A549 (cell line): ENCODE results near the gene HCFC1R1. TPM values are rescaled to one million over a fixed set of nuclear protein-coding genes. Genes with fewer than 3 reads are reported as not detected.

Experiments
- ATAC-seq, 2 experiments: fragments of 200-7000 bp in 1 of 2; fragments of >200 bp in 1 of 2; cut with Nextera tagmentation in 1 of 2; cut with Tn5 transposase in 1 of 2; 3 replicates each; pipeline versions ENCODE4 v1.8.0 to v1.9.1; 2018 to 2020; ENCODE audit warnings: mild to moderate bottlenecking in 1 of 2, moderate library complexity in 1 of 2
- CTCF ChIA-PET: fragments of 300-600 bp; sonication (Branson Sonifier 250); formaldehyde crosslinking; extraction: SDS; loops from one replicate; lab custom pipeline; 2021; ENCODE audit warnings: antibody characterized with exemption, inconsistent platforms; lab: Yijun Ruan, JAX
- POLR2A ChIA-PET: fragments of 350-600 bp; formaldehyde crosslinking; extraction: SDS; loops from one replicate; lab custom pipeline; 2021; ENCODE audit warnings: antibody characterized with exemption, inconsistent platforms; lab: Yijun Ruan, JAX
- DNase-seq, 2 experiments: peaks; one replicate each; pipeline versions ENCODE4 v3.0.0 to v3.0.0-alpha.2; 2011 to 2016; ENCODE audit warnings: low read depth in 1 of 2, low spot score in 1 of 2
- FAIRE-seq: peaks from 2 replicates; lab custom pipeline; 2011; peaks lifted over from hg19 to GRCh38; lab: Jason Lieb, UNC
- H3K27ac ChIP-seq, 2 experiments: fragments of >200 bp; sonication (Bioruptor Twin); formaldehyde crosslinking; 3 replicates each; pipeline ENCODE4 v1.5.1; 2016 to 2017
- H3K4me1 ChIP-seq: fragments of >200 bp; sonication (Bioruptor Twin); formaldehyde crosslinking; 3 replicates; pipeline ENCODE4 v1.6.1; 2016
- H3K4me2 ChIP-seq: fragments of >200 bp; sonication (Bioruptor Twin); formaldehyde crosslinking; 3 replicates; pipeline ENCODE4 v1.6.1; 2016
- H3K4me3 ChIP-seq: fragments of >200 bp; sonication (Bioruptor Twin); formaldehyde crosslinking; 3 replicates; pipeline ENCODE4 v1.5.1; 2016
- H3K9me3 ChIP-seq: fragments of >200 bp; sonication (Bioruptor Twin); formaldehyde crosslinking; 3 replicates; pipeline ENCODE4 v1.6.1; 2016
- CEBPB ChIP-seq, 2 experiments: fragments of >200 bp in 1 of 2; sonication (Bioruptor Twin) in 1 of 2; formaldehyde crosslinking in 1 of 2; IDR thresholded peaks; 2 replicates each; pipeline ENCODE4 v1.6.1; 2012 to 2016
- EP300 ChIP-seq, 2 experiments: fragments of >200 bp; sonication (Bioruptor Twin); formaldehyde crosslinking; IDR thresholded peaks; 2 replicates in 1 of 2; 3 replicates in 1 of 2; pipeline ENCODE4 v1.6.1; 2016 to 2017
- FOSB ChIP-seq: fragments of 250-450 bp; sonication (Bioruptor Pico); IDR thresholded peaks from 2 replicates; pipeline ENCODE4 v1.5.0; 2020; ENCODE audit warnings: mild to moderate bottlenecking, moderate library complexity
- FOSL2 ChIP-seq, 2 experiments: fragments of 450-650 bp in 1 of 2; fragments of >200 bp in 1 of 2; sonication (Bioruptor Twin) in 1 of 2; formaldehyde crosslinking; IDR thresholded peaks; 2 replicates each; pipeline versions ENCODE4 v1.5.0 to v1.6.1; 2016 to 2020; ENCODE audit warnings: mild to moderate bottlenecking in 1 of 2, moderate library complexity in 1 of 2
- HDAC2 ChIP-seq: fragments of 200-600 bp; sonication (generic); IDR thresholded peaks from 2 replicates; pipeline ENCODE4 v1.6.1; 2016
- HEYL ChIP-seq: fragments of 250-450 bp; sonication (Bioruptor Pico); IDR thresholded peaks from 2 replicates; pipeline ENCODE4 v1.8.0; 2021; ENCODE audit warnings: mild to moderate bottlenecking, moderate library complexity
- HOXA7 ChIP-seq: fragments of 250-450 bp; sonication (Bioruptor Pico); IDR thresholded peaks from 2 replicates; pipeline ENCODE4 v1.5.0; 2020; ENCODE audit warnings: mild to moderate bottlenecking, moderate library complexity
- HOXB5 ChIP-seq: fragments of 250-450 bp; sonication (Bioruptor Pico); IDR thresholded peaks from 2 replicates; pipeline ENCODE4 v1.5.0; 2020; ENCODE audit warnings: mild to moderate bottlenecking, moderate library complexity
- JUNB ChIP-seq: fragments of >200 bp; sonication (Bioruptor Twin); formaldehyde crosslinking; IDR thresholded peaks from 2 replicates; pipeline ENCODE4 v1.6.1; 2016
- KDM1A ChIP-seq: fragments of 200-600 bp; sonication (generic); IDR thresholded peaks from 2 replicates; pipeline ENCODE4 v1.6.1; 2016; ENCODE audit warnings: low read depth, mild to moderate bottlenecking
- KDM5A ChIP-seq: fragments of 200-600 bp; sonication (generic); IDR thresholded peaks from 2 replicates; pipeline ENCODE4 v1.6.1; 2016; ENCODE audit warnings: antibody characterized with exemption, mild to moderate bottlenecking
- MAFK ChIP-seq: fragments of 450-650 bp; IDR thresholded peaks from 2 replicates; pipeline ENCODE4 v1.6.1; 2014; ENCODE audit not compliant: partially characterized antibody
- MAZ ChIP-seq: fragments of 150-350 bp; IDR thresholded peaks from 2 replicates; pipeline ENCODE4 v1.6.1; 2014; ENCODE audit warnings: antibody characterized with exemption, low read depth, low read length, borderline replicate concordance
- MYC ChIP-seq: IDR thresholded peaks from 2 replicates; pipeline ENCODE4 v1.6.1; 2012; ENCODE audit warnings: mild to moderate bottlenecking, inconsistent platforms, low read length, improper control_type of control experiment, borderline replicate concordance
- RAD21 ChIP-seq, 2 experiments: fragments of >200 bp in 1 of 2; sonication (Bioruptor Twin) in 1 of 2; formaldehyde crosslinking in 1 of 2; IDR thresholded peaks in 1 of 2; conservative IDR thresholded peaks in 1 of 2; 2 replicates in 1 of 2; 3 replicates in 1 of 2; pipeline ENCODE4 v1.6.1; 2012 to 2018; ENCODE audit warnings: inconsistent platforms in 1 of 2
- RCOR1 ChIP-seq: fragments of 150-350 bp; IDR thresholded peaks from 2 replicates; pipeline ENCODE4 v1.6.1; 2014; ENCODE audit warnings: antibody characterized with exemption, low read length, low read depth
- SMC3 ChIP-seq: fragments of >200 bp; sonication (Bioruptor Twin); formaldehyde crosslinking; IDR thresholded peaks from 3 replicates; pipeline ENCODE4 v1.6.1; 2018; ENCODE audit warnings: inconsistent platforms
- ZC3H11A ChIP-seq: fragments of 450-650 bp; IDR thresholded peaks from 2 replicates; pipeline ENCODE4 v1.6.1; 2014; ENCODE audit warnings: antibody characterized with exemption, mild to moderate bottlenecking
- ZSCAN20 ChIP-seq: fragments of 250-450 bp; sonication (Bioruptor Pico); IDR thresholded peaks from 2 replicates; pipeline ENCODE4 v1.8.0; 2022; ENCODE audit warnings: mild to moderate bottlenecking, moderate library complexity
- WGBS: methylation state at CpG from one replicate; pipeline ENCODE4 v1.1.6; 2017; ENCODE audit errors: missing lambda C conversion rate; 5-methylcytosine and 5-hydroxymethylcytosine counted together
- polyA plus RNA-seq, 4 experiments: library from polyadenylated mRNA; depleted of rRNA in 3 of 4; stranded (reverse); fragments of >200 nt; fragmentation: RNase III in 1 of 4; extraction: RNeasy Plus Mini Kit Qiagen cat#74134 plus additional on column Dnase treatment in 1 of 4; gene quantifications; 2 replicates in 3 of 4; 3 replicates in 1 of 4; pipeline ENCODE4 v1.2.3, GENCODE V29; 2011 to 2017
- TF ChIP-seq, protein P1 (sequence below): fragments of 450-650 bp; IDR thresholded peaks from 2 replicates; pipeline ENCODE4 v1.6.1; 2014; ENCODE audit warnings: antibody characterized with exemption
- TF ChIP-seq, protein P2 (sequence below): IDR thresholded peaks from 2 replicates; pipeline ENCODE4 v1.6.1; 2012; ENCODE audit warnings: low read depth, borderline replicate concordance
- TF ChIP-seq, protein P3 (sequence below): fragments of >200 bp; sonication (Bioruptor Twin); formaldehyde crosslinking; IDR thresholded peaks from 3 replicates; pipeline ENCODE4 v1.5.1; 2016
- TF ChIP-seq, protein P4 (sequence below): fragments of 250-450 bp; sonication (Bioruptor Pico); IDR thresholded peaks from 2 replicates; pipeline ENCODE4 v1.5.0; 2020; ENCODE audit warnings: low read depth, mild to moderate bottlenecking, moderate library complexity
- TF ChIP-seq, protein P5 (sequence below): fragments of 200-600 bp; sonication (generic); IDR thresholded peaks from 2 replicates; pipeline ENCODE4 v1.6.1; 2016; ENCODE audit warnings: antibody characterized with exemption, mild to moderate bottlenecking, moderate library complexity
- TF ChIP-seq, protein P6 (sequence below): fragments of >200 bp; sonication (Bioruptor Twin); formaldehyde crosslinking; IDR thresholded peaks from 3 replicates; pipeline ENCODE4 v1.6.1; 2016
- TF ChIP-seq, protein P7 (sequence below): IDR thresholded peaks from 2 replicates; pipeline ENCODE4 v1.6.1; 2012
- TF ChIP-seq, protein P8 (sequence below): fragments of 250-450 bp; sonication (Bioruptor Pico); IDR thresholded peaks from 2 replicates; pipeline ENCODE4 v1.5.0; 2021; ENCODE audit warnings: mild to moderate bottlenecking, moderate library complexity, borderline replicate concordance

HCFC1R1 gene
- polyA plus RNA-seq, 2 of the 4 experiments (the other 2 are of a cell fraction) = 46.4 to 179 TPM

DNA sequence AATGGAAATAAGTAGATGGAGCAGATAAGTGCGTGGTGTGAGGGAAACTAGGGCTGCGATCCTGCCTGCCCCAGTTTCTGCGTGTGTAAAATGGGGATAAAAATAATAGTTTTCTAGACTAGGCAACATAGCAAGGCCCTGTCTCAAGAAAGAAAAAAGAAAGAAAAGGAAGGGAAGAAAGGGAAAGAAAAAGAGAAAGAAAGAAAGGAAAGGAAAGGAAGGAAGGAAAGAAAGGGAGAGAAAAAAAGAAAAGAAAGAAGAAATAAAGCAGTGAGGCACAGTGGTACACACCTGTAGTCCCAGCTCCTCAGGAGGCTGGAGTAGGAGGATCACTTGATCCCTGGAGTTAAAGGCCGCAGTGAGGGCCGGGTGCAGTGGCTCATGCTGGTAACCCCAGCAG is 41.3 kb downstream of the HCFC1R1 start:
- no peak for ATAC-seq
- ChIA-PET POLR2A (no interaction called here), CTCF (interaction anchor here (0.7 to 3.9 kb wide), 11 partner anchors 8 to 92 kb away, joined by 3 to 27 read pairs (median 5); partner anchors contain the start of gene PAQR4)
- H3K27ac ChIP-seq = no peak overlapping the region
- TF ChIP-seq, protein P1, sequence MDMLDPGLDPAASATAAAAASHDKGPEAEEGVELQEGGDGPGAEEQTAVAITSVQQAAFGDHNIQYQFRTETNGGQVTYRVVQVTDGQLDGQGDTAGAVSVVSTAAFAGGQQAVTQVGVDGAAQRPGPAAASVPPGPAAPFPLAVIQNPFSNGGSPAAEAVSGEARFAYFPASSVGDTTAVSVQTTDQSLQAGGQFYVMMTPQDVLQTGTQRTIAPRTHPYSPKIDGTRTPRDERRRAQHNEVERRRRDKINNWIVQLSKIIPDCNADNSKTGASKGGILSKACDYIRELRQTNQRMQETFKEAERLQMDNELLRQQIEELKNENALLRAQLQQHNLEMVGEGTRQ = no peak
- TF ChIP-seq ZSCAN20 = no peak
- no peak for TF ChIP-seq MYC
- TF ChIP-seq, protein P2, sequence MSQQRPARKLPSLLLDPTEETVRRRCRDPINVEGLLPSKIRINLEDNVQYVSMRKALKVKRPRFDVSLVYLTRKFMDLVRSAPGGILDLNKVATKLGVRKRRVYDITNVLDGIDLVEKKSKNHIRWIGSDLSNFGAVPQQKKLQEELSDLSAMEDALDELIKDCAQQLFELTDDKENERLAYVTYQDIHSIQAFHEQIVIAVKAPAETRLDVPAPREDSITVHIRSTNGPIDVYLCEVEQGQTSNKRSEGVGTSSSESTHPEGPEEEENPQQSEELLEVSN = no peak
- no peak for TF ChIP-seq MAZ
- TF ChIP-seq JUNB = no peak
- TF ChIP-seq, protein P3, sequence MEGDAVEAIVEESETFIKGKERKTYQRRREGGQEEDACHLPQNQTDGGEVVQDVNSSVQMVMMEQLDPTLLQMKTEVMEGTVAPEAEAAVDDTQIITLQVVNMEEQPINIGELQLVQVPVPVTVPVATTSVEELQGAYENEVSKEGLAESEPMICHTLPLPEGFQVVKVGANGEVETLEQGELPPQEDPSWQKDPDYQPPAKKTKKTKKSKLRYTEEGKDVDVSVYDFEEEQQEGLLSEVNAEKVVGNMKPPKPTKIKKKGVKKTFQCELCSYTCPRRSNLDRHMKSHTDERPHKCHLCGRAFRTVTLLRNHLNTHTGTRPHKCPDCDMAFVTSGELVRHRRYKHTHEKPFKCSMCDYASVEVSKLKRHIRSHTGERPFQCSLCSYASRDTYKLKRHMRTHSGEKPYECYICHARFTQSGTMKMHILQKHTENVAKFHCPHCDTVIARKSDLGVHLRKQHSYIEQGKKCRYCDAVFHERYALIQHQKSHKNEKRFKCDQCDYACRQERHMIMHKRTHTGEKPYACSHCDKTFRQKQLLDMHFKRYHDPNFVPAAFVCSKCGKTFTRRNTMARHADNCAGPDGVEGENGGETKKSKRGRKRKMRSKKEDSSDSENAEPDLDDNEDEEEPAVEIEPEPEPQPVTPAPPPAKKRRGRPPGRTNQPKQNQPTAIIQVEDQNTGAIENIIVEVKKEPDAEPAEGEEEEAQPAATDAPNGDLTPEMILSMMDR = no peak
- no peak for TF ChIP-seq SMC3
- TF ChIP-seq KDM5A = no peak
- TF ChIP-seq ZC3H11A = no peak
- TF ChIP-seq, protein P4, sequence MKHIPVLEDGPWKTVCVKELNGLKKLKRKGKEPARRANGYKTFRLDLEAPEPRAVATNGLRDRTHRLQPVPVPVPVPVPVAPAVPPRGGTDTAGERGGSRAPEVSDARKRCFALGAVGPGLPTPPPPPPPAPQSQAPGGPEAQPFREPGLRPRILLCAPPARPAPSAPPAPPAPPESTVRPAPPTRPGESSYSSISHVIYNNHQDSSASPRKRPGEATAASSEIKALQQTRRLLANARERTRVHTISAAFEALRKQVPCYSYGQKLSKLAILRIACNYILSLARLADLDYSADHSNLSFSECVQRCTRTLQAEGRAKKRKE (CRISPR knock-in tag) = no peak
- no peak for TF ChIP-seq KDM1A
- TF ChIP-seq HEYL (CRISPR knock-in tag) = no peak
- no peak for TF ChIP-seq MAFK
- TF ChIP-seq, protein P5, sequence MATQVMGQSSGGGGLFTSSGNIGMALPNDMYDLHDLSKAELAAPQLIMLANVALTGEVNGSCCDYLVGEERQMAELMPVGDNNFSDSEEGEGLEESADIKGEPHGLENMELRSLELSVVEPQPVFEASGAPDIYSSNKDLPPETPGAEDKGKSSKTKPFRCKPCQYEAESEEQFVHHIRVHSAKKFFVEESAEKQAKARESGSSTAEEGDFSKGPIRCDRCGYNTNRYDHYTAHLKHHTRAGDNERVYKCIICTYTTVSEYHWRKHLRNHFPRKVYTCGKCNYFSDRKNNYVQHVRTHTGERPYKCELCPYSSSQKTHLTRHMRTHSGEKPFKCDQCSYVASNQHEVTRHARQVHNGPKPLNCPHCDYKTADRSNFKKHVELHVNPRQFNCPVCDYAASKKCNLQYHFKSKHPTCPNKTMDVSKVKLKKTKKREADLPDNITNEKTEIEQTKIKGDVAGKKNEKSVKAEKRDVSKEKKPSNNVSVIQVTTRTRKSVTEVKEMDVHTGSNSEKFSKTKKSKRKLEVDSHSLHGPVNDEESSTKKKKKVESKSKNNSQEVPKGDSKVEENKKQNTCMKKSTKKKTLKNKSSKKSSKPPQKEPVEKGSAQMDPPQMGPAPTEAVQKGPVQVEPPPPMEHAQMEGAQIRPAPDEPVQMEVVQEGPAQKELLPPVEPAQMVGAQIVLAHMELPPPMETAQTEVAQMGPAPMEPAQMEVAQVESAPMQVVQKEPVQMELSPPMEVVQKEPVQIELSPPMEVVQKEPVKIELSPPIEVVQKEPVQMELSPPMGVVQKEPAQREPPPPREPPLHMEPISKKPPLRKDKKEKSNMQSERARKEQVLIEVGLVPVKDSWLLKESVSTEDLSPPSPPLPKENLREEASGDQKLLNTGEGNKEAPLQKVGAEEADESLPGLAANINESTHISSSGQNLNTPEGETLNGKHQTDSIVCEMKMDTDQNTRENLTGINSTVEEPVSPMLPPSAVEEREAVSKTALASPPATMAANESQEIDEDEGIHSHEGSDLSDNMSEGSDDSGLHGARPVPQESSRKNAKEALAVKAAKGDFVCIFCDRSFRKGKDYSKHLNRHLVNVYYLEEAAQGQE = no peak
- TF ChIP-seq EP300 (IDR thresholded peaks at IDR 0.05) = no peak
- no peak overlapping the region for H3K4me3 ChIP-seq
- WGBS = 85% methylated on average over 5 of the region's 5 CpGs
- no peak overlapping the region for H3K4me2 ChIP-seq
- H3K9me3 ChIP-seq = no peaks in the 10 kb centered on the region
- no peak for FAIRE-seq
- peaks cover 18% of the 10 kb centered on the region; the same call in 2 of the 3 replicates for H3K4me1 ChIP-seq
- no peak for DNase-seq

DNA sequence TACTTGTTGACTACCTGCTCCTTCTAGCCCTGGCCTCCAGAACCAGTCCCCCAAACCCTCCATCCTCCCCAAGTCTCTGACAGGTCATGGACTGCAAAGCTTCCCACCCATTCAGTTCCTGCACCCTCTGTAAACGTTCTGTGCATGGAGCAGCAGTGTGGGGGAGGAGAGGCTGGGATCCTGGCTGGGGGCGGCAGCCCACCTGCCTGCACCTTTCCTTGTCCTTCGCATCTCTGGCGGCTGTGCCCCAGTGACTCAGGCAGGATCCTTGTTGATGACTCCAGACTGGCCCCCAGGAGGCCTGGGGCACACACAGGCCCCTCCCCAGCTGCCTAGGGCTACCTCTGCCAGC is 41.9 kb downstream of the HCFC1R1 start:
- H3K27ac ChIP-seq = no peak overlapping the region
- FAIRE-seq = no peak
- no peak for ATAC-seq
- no peak overlapping the region for H3K4me2 ChIP-seq
- no peak overlapping the region for H3K4me3 ChIP-seq
- WGBS = 67% methylated on average over 4 of the region's 4 CpGs
- DNase-seq = no peak
- no peak for TF ChIP-seq ZC3H11A
- no peak for TF ChIP-seq RCOR1
- no peak for TF ChIP-seq ZSCAN20
- no peak for TF ChIP-seq CEBPB (IDR thresholded peaks at IDR 0.05)
- TF ChIP-seq, protein P6, sequence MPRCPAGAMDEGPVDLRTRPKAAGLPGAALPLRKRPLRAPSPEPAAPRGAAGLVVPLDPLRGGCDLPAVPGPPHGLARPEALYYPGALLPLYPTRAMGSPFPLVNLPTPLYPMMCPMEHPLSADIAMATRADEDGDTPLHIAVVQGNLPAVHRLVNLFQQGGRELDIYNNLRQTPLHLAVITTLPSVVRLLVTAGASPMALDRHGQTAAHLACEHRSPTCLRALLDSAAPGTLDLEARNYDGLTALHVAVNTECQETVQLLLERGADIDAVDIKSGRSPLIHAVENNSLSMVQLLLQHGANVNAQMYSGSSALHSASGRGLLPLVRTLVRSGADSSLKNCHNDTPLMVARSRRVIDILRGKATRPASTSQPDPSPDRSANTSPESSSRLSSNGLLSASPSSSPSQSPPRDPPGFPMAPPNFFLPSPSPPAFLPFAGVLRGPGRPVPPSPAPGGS = no peak
- no peak for TF ChIP-seq FOSB (CRISPR knock-in tag)
- TF ChIP-seq, protein P7, sequence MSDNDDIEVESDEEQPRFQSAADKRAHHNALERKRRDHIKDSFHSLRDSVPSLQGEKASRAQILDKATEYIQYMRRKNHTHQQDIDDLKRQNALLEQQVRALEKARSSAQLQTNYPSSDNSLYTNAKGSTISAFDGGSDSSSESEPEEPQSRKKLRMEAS = no peak
- TF ChIP-seq, protein P8, sequence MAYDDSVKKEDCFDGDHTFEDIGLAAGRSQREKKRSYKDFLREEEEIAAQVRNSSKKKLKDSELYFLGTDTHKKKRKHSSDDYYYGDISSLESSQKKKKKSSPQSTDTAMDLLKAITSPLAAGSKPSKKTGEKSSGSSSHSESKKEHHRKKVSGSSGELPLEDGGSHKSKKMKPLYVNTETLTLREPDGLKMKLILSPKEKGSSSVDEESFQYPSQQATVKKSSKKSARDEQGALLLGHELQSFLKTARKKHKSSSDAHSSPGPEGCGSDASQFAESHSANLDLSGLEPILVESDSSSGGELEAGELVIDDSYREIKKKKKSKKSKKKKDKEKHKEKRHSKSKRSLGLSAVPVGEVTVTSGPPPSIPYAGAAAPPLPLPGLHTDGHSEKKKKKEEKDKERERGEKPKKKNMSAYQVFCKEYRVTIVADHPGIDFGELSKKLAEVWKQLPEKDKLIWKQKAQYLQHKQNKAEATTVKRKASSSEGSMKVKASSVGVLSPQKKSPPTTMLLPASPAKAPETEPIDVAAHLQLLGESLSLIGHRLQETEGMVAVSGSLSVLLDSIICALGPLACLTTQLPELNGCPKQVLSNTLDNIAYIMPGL = no peak
- TF ChIP-seq HOXB5 (CRISPR knock-in tag) = no peak
- TF ChIP-seq HDAC2 = no peak
- no peak for TF ChIP-seq MYC
- TF ChIP-seq RAD21 (conservative IDR thresholded peaks at IDR 0.05 in 1 of 2, IDR thresholded peaks at IDR 0.05 in 1 of 2) = no peak
- no peak for TF ChIP-seq HOXA7
- no peak for TF ChIP-seq FOSL2 (IDR thresholded peaks at IDR 0.05)
- TF ChIP-seq FOSL2 (CRISPR knock-in tag; IDR thresholded peaks at IDR 0.05) = no peak
- CTCF ChIA-PET = interaction anchor here (0.9 to 3.9 kb wide), 9 partner anchors 10 to 74 kb away, joined by 3 to 27 read pairs (median 4); partner anchors contain the start of gene PAQR4
- H3K4me1 ChIP-seq = peaks cover 18% of the 10 kb centered on the region; the same call in 2 of the 3 replicates
- H3K9me3 ChIP-seq = no peaks in the 10 kb centered on the region
- POLR2A ChIA-PET = no interaction called here
